ENCODE results near the gene SLC38A8.

SLC38A8 gene

GRCh38 chr16:84027625-84028024 lies 15.0 kb downstream of the SLC38A8 start:
- DNase-seq: no peak

GRCh38 chr16:84026606-84027005 lies 16.0 kb downstream of the SLC38A8 start:
- no peak for DNase-seq

- no peak for DNase-seq
These were observed 17.7 kb downstream of the SLC38A8 start for GRCh38 chr16:84024854-84025253.

GRCh38 chr16:84022644-84023043 lies 20.0 kb downstream of the SLC38A8 start:
- no peak for DNase-seq

- DNase-seq: no peak
These were observed 21.1 kb downstream of the SLC38A8 start for GRCh38 chr16:84021488-84021887.

- DNase-seq: no peak
These were observed 22.2 kb downstream of the SLC38A8 start for GRCh38 chr16:84020353-84020752.

- DNase-seq: no peak
These were observed 23.9 kb downstream of the SLC38A8 start for GRCh38 chr16:84018710-84019109.

- no peak for DNase-seq
These were observed 26.1 kb downstream of the SLC38A8 start for GRCh38 chr16:84016477-84016876.

- DNase-seq: no peak
These were observed 27.2 kb downstream of the SLC38A8 start for GRCh38 chr16:84015399-84015798.

GRCh38 chr16:84014570-84015327 lies 27.8 kb downstream of the SLC38A8 start:
- DNase-seq: no peak

- DNase-seq: peak; percentile 65
These were observed 28.6 kb downstream of the SLC38A8 start for GRCh38 chr16:84013787-84014569.

- no peak for DNase-seq
These were observed 33.3 kb downstream of the SLC38A8 start for GRCh38 chr16:84009282-84009681.

GRCh38 chr16:84007965-84008364 lies 34.6 kb downstream of the SLC38A8 start:
- DNase-seq: no peak

- no peak for DNase-seq
These were observed 35.1 kb downstream of the SLC38A8 start for GRCh38 chr16:84007520-84007919.

GRCh38 chr16:84005391-84005790 lies 37.2 kb downstream of the SLC38A8 start:
- DNase-seq: no peak

GRCh38 chr16:84004442-84004841 lies 38.2 kb downstream of the SLC38A8 start:
- DNase-seq: no peak

- DNase-seq: no peak
These were observed 39.6 kb downstream of the SLC38A8 start for GRCh38 chr16:84003038-84003437.

- no peak for DNase-seq
These were observed 40.9 kb downstream of the SLC38A8 start for GRCh38 chr16:84001726-84002125.

GRCh38 chr16:84000989-84001642 lies 41.5 kb downstream of the SLC38A8 start:
- DNase-seq: no peak

GRCh38 chr16:83998091-83998490 lies 44.5 kb downstream of the SLC38A8 start:
- no peak for DNase-seq

- no peak for DNase-seq
These were observed 45.9 kb downstream of the SLC38A8 start for GRCh38 chr16:83996481-83997252.

- DNase-seq: no peak
These were observed 46.8 kb downstream of the SLC38A8 start for GRCh38 chr16:83995754-83996153.

GRCh38 chr16:83994703-83995102 lies 47.9 kb downstream of the SLC38A8 start:
- DNase-seq: no peak

Measured in activated CD8-positive, alpha-beta memory T cell treated with anti-CD3 and anti-CD28 coated beads for 24 hours (primary cell).